NCI-H1694 (cell line): ENCODE data around the gene HERC4.
"Not testable (repeated sequence)": the region's sequence is repeated elsewhere in the genome, so short reads cannot be mapped to it uniquely, and the experiment has no call there.

ENCODE experiments used
- DNase-seq: peaks from one replicate; lab custom pipeline; 2025; lab: John Stamatoyannopoulos, UW

HERC4 gene

DNA sequence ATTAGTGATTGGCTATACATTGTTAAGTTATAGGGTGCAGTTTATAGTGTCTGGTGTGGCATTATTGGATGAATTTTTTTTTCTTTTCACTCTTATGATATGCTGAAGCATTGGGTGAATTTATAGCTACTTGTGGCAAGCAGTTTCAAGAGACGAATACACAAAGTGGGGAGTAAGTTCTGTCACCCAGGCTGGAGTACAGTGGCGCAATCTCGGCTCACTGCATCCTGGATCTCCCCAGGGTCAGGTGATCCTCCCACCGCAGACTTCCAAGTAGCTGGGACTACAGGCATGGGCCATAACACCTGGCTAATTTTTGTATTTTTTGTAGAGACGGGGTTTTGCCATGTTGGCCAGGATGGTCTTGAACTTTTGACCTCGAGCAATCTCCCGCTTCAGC is 196.9 kb downstream of the HERC4 start:
- no peak for DNase-seq

DNA sequence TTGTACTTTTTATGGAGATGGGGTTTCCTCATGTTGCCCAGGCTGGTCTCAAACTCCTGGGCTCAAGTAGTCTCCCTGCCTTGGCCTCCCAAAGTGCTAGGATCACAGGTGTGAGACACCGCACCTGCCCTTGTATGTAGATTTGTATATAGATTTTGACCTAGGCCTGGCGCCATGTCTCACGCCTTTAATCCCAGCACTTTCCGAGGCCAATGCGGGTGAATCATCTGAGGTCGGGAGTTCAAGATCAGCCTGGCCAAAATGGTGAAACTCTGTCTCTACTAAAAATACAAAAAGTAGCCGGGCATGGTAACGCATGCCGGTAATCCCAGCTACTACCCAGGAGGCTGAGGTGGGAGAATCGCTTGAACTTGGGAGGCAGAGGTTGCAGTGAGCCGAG is 197.7 kb downstream of the HERC4 start:
- DNase-seq: not testable (repeated sequence)

DNA sequence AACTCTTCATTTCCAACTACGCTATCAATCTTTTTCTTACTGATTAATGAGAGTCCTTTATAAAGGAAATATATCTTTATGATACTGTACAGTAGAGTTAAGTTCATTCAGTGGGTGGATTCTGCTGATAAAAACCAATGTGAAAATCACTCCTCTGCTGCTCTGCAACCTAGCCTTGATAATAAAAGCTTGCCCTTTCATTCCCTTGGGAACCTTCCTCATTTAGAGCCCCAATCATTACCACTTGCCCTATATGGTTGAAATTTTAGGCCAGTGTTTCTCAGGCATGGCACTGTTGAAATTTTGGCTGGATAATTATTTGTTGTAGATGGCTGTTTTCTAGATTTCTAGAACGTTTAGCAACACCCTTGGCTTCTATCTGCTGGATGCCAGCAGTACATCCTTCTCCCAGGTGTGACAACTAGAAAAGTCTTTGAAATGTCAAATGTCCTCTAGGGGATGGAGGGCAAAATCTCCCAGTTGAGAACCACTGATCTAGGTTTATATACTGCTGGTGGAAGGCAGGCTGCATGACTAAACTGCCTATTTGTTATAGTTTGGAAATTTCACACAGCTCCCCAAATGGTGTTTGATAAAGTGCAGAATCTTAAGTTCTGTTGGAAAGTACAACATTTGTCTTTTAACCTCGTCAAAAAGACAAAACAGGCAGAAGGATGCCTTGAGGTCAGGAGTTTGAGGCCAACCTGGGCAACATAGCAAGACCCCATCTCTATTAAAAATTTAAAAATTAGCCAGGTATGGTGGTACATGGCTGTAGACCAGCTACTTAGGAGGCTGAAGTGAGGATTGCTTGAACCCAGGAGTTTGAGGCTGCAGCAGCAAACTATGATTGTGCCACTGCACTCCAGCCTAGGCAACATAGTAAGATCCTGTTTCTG is 199.5 kb downstream of the HERC4 start:
- DNase-seq: no peak
